ENCODE measurements around the gene RAN.

Gene RAN

GRCh38 chr12:130876297-130876696, 4.4 kb downstream of the RAN start:
- Histone ChIP-seq H3F3A (ENCODE audit: insufficient read depth, low read length) (peaks cover 39% of the 10 kb centered on the region), H3K4me1 (ENCODE audit: low read length) (peaks cover 29% of the 10 kb centered on the region), H3K9ac (ENCODE audit: low read length) (no peak overlapping the region), H2AFZ (ENCODE audit: low read length) (no peak overlapping the region), H3K79me2 (ENCODE audit: low read length) (peaks cover 30% of the 10 kb centered on the region), H3K4me2 (ENCODE audit: low read depth, low read length) (0 out of 2 replicates have a peak overlapping the region, but pooled peaks have one; percentile 13), H4K20me1 (ENCODE audit: insufficient read depth, low read length) (no peaks in the 10 kb centered on the region), H3K27ac (ENCODE audit: low read length) (no peak overlapping the region), H3K27me3 (replicated peaks; ENCODE audit: insufficient read depth, low read length) (no peaks in the 10 kb centered on the region), H3K36me3 (replicated peaks; ENCODE audit: insufficient read depth, low read length) (no peaks in the 10 kb centered on the region; the same call in 1 of the 2 replicates), H3K4me3 (ENCODE audit: low read length) (no peak overlapping the region), H3K9me2 (replicated peaks; ENCODE audit: insufficient read depth, low read length) (no peaks in the 10 kb centered on the region), H3K9me3 (replicated peaks; ENCODE audit: insufficient read depth, low read length) (no peaks in the 10 kb centered on the region)
- no peak for DNase-seq
- no peak for TF ChIP-seq EZH2 (optimal IDR thresholded peaks at IDR 0.05; ENCODE audit: low read depth, low read length)
- TF ChIP-seq CTCF (IDR thresholded peaks at IDR 0.05; ENCODE audit: low read length): no peak
- TF ChIP-seq EZH2phosphoT487 (IDR thresholded peaks at IDR 0.05; ENCODE audit: low read length): no peak

- Histone ChIP-seq H3K4me1 (ENCODE audit: low read length) (peaks cover 29% of the 10 kb centered on the region), H3K36me3 (replicated peaks; ENCODE audit: insufficient read depth, low read length) (no peaks in the 10 kb centered on the region; the same call in 1 of the 2 replicates), H3K27me3 (replicated peaks; ENCODE audit: insufficient read depth, low read length) (no peaks in the 10 kb centered on the region), H4K20me1 (ENCODE audit: insufficient read depth, low read length) (no peaks in the 10 kb centered on the region), H2AFZ (ENCODE audit: low read length) (no peak overlapping the region), H3K9me2 (replicated peaks; ENCODE audit: insufficient read depth, low read length) (no peaks in the 10 kb centered on the region), H3K4me3 (ENCODE audit: low read length) (no peak overlapping the region), H3K79me2 (ENCODE audit: low read length) (peaks cover 30% of the 10 kb centered on the region), H3K9me3 (replicated peaks; ENCODE audit: insufficient read depth, low read length) (no peaks in the 10 kb centered on the region), H3K9ac (ENCODE audit: low read length) (no peak overlapping the region), H3K4me2 (ENCODE audit: low read depth, low read length) (0 out of 2 replicates have a peak overlapping the region, but pooled peaks have one; percentile 13), H3F3A (ENCODE audit: insufficient read depth, low read length) (peaks cover 39% of the 10 kb centered on the region), H3K27ac (ENCODE audit: low read length) (no peak overlapping the region; the same call in 1 of the 2 replicates)
- TF ChIP-seq CTCF (IDR thresholded peaks at IDR 0.05; ENCODE audit: low read length): no peak
- TF ChIP-seq EZH2phosphoT487 (IDR thresholded peaks at IDR 0.05; ENCODE audit: low read length): no peak
- TF ChIP-seq EZH2 (optimal IDR thresholded peaks at IDR 0.05; ENCODE audit: low read depth, low read length): no peak
- no peak for DNase-seq
These were observed 4.9 kb downstream of the RAN start for GRCh38 chr12:130876758-130877157.

- H4K20me1 ChIP-seq (ENCODE audit: insufficient read depth, low read length): no peaks in the 10 kb centered on the region
- H3K4me2 ChIP-seq (ENCODE audit: low read depth, low read length): peak overlapping the region; percentile 29; the same call in 1 of the 2 replicates
- H3K9me3 ChIP-seq (replicated peaks; ENCODE audit: insufficient read depth, low read length): no peaks in the 10 kb centered on the region
- no peaks in the 10 kb centered on the region; the same call in 1 of the 2 replicates for H3K36me3 ChIP-seq (replicated peaks; ENCODE audit: insufficient read depth, low read length)
- H3K27me3 ChIP-seq (replicated peaks; ENCODE audit: insufficient read depth, low read length): no peaks in the 10 kb centered on the region
- no peak for TF ChIP-seq CTCF (IDR thresholded peaks at IDR 0.05; ENCODE audit: low read length)
- TF ChIP-seq EZH2phosphoT487 (IDR thresholded peaks at IDR 0.05; ENCODE audit: low read length): no peak
- TF ChIP-seq EZH2 (optimal IDR thresholded peaks at IDR 0.05; ENCODE audit: low read depth, low read length): no peak
- peaks cover 30% of the 10 kb centered on the region for H3K79me2 ChIP-seq (ENCODE audit: low read length)
- no peak overlapping the region for H2AFZ ChIP-seq (ENCODE audit: low read length)
- peaks cover 39% of the 10 kb centered on the region for H3F3A ChIP-seq (ENCODE audit: insufficient read depth, low read length)
- no peak for DNase-seq
- H3K4me1 ChIP-seq (ENCODE audit: low read length): peaks cover 29% of the 10 kb centered on the region
- no peak overlapping the region for H3K4me3 ChIP-seq (ENCODE audit: low read length)
- H3K27ac ChIP-seq (ENCODE audit: low read length): peak overlapping the region; percentile 76; the same call in 1 of the 2 replicates
- no peak overlapping the region for H3K9ac ChIP-seq (ENCODE audit: low read length)
- H3K9me2 ChIP-seq (replicated peaks; ENCODE audit: insufficient read depth, low read length): no peaks in the 10 kb centered on the region
These were observed 5.5 kb downstream of the RAN start for GRCh38 chr12:130877333-130877732.
